Fibroblast of gingiva (primary cell): ENCODE data around the gene PARVA.

ENCODE experiments used
- DNase-seq: peaks from one replicate; pipeline ENCODE4 v3.0.0-alpha.2; 2011; ENCODE audit warnings: low read depth

Gene PARVA

GRCh38 chr11:12459865-12460444, 82.6 kb downstream of the PARVA start:
- no peak for DNase-seq

- DNase-seq: no peak
Measured at GRCh38 chr11:12460466-12460865, 83.1 kb downstream of the PARVA start.

GRCh38 chr11:12461516-12461915, 84.1 kb downstream of the PARVA start:
- DNase-seq: no peak

- no peak for DNase-seq
Measured at GRCh38 chr11:12464303-12464702, 86.9 kb downstream of the PARVA start.

- DNase-seq: no peak
Measured at GRCh38 chr11:12465332-12465731, 88.0 kb downstream of the PARVA start.

GRCh38 chr11:12467610-12468009, 90.2 kb downstream of the PARVA start:
- no peak for DNase-seq

- DNase-seq: peak; percentile 70
Measured at GRCh38 chr11:12469451-12469850, 92.1 kb downstream of the PARVA start.

- DNase-seq: no peak
Measured at GRCh38 chr11:12470236-12470635, 92.9 kb downstream of the PARVA start.

- no peak for DNase-seq
Measured at GRCh38 chr11:12472401-12473005, 95.1 kb downstream of the PARVA start.

- DNase-seq: no peak
Measured at GRCh38 chr11:12473381-12473780, 96.0 kb downstream of the PARVA start.

- no peak for DNase-seq
Measured at GRCh38 chr11:12474871-12475270, 97.5 kb downstream of the PARVA start.

GRCh38 chr11:12478743-12479142, 101.4 kb downstream of the PARVA start:
- DNase-seq: peak; percentile 27

- no peak for DNase-seq
Measured at GRCh38 chr11:12480401-12480800, 103.0 kb downstream of the PARVA start.

GRCh38 chr11:12482839-12483238, 105.5 kb downstream of the PARVA start:
- no peak for DNase-seq

GRCh38 chr11:12483604-12484003, 106.2 kb downstream of the PARVA start:
- DNase-seq: no peak

- no peak for DNase-seq
Measured at GRCh38 chr11:12485328-12485727, 108.0 kb downstream of the PARVA start.

GRCh38 chr11:12489246-12489772, 111.9 kb downstream of the PARVA start:
- no peak for DNase-seq

- no peak for DNase-seq
Measured at GRCh38 chr11:12494699-12495098, 117.3 kb downstream of the PARVA start.

- no peak for DNase-seq
Measured at GRCh38 chr11:12496181-12497025, 119.0 kb downstream of the PARVA start.

GRCh38 chr11:12497431-12497830, 120.1 kb downstream of the PARVA start:
- no peak for DNase-seq

GRCh38 chr11:12499071-12499470, 121.7 kb downstream of the PARVA start:
- no peak for DNase-seq

GRCh38 chr11:12502046-12502445, 124.7 kb downstream of the PARVA start:
- DNase-seq: peak; percentile 24

GRCh38 chr11:12503039-12503484, 125.7 kb downstream of the PARVA start:
- peak; percentile 30 for DNase-seq
